ENCODE measurements around the gene DIAPH1.
A peak's percentile ranks its signal among the peaks of the same experiment; 100 is the strongest.

Gene DIAPH1

DNA sequence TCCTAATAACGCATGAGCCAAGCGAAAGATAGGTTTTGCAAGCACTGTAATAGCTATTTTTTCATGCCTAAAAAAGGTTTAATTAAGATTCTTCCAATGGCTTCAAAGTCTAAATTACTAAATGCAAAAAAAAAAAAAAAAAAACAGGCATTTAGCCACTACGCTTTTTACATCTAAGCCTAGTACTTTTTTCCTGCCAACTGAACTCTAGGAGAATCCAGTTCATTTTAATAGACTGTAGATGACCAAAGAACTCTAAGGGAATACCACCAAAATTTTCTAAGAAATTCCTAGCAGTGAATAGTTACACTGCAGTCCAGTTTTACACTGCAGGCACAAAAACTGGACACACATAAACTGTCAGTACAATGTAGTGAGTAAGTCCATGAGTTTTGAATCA, 9.8 kb downstream of the DIAPH1 start:
- no peaks in the 10 kb centered on the region for H3K27me3 Mint-ChIP-seq
- peaks cover 95% of the 10 kb centered on the region for H3K4me1 Mint-ChIP-seq (ENCODE audit: low read depth)

DNA sequence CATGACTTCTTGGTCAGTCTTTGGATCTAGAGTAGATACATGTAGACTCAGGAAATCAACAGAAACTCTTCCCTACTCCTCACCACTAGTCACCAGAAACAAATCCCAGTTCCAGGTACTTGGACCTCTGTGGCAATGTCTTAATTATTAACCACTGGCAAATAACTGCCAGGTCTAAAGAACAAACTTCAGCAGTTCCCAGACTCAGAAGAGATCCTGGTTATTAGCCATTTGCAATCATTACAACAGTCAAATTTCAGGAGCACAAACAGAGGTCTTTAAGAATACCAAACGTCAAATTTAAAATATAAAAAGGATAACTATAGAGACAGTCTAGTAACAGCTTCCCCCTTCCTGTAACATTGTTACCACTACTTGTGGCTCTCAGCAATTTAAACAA, 10.2 kb downstream of the DIAPH1 start:
- Mint-ChIP-seq H3K4me3 (no peak overlapping the region), H3K4me1 (ENCODE audit: low read depth) (peaks cover 95% of the 10 kb centered on the region), H3K36me3 (ENCODE audit: low read depth) (peaks cover 54% of the 10 kb centered on the region), H3K9me3 (no peaks in the 10 kb centered on the region), H3K27me3 (no peaks in the 10 kb centered on the region), H3K27ac (peak overlapping the region; percentile 39)

More for the DNA sequence above, 9.8 kb downstream of the DIAPH1 start:
- Mint-ChIP-seq H3K36me3 (ENCODE audit: low read depth) (peaks cover 54% of the 10 kb centered on the region), H3K9me3 (no peaks in the 10 kb centered on the region), H3K4me3 (no peak overlapping the region), H3K27ac (peak overlapping the region; percentile 39)

DNA sequence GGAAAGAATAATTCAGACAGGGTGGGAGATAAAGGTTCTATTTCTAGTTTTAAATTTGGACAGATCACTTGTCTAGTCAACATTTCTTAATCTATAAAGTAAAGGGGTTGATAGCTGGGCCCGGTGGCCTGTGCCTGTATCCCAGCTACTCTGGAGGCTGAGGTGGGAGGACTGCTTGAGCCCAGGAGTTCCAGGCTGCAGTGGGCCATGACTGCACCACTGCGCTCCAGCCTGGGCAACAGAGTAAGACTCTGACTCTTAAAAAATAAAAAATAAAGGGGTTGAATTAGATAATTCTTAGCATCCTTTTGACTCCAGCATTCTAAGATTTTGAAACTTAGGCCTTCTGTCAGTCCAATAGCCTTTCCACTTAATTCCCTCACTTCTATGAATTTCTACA, 10.8 kb downstream of the DIAPH1 start:
- peaks cover 95% of the 10 kb centered on the region for H3K4me1 Mint-ChIP-seq (ENCODE audit: low read depth)
- peak overlapping the region; percentile 90 for H3K27ac Mint-ChIP-seq
- H3K9me3 Mint-ChIP-seq = no peaks in the 10 kb centered on the region
- H3K27me3 Mint-ChIP-seq = no peaks in the 10 kb centered on the region
- peaks cover 49% of the 10 kb centered on the region for H3K36me3 Mint-ChIP-seq (ENCODE audit: low read depth)
- no peak overlapping the region for H3K4me3 Mint-ChIP-seq

DNA sequence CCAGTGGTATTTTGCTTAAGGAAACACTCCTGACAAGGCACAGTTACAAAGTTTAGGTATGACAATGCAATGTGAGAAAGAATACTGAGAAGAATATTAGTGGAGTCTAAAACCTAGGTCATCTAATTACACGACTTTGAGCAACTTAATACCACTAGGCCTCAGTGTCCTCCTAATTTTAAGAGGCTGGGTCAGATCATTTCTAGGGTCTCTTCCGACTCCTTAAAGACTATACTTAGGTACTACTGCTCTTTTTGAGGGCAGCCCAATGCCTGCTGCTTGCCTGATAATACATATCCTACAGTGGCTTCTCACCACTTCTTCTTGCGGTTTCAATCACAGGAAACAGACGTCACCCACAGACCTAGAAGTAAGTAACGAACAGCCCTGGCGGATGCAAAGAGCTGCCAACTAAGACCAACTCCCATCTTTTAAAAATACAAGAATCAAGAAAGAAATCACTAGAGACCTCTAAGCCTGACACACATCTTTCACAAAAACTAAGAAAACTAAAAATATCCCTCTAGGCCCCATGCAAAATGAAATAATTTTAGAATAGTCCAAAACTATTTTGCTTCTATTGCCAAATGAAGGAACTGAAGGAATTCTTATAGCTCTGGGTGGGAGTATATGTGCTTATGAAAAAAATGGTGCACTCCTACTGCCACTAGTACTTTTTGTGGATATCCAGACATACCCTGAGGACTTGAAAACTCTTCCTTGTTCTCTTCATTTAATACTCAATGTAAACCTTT, 13.1 kb downstream of the DIAPH1 start:
- H3K36me3 Mint-ChIP-seq (ENCODE audit: low read depth) = peaks cover 34% of the 10 kb centered on the region
- H3K4me3 Mint-ChIP-seq = peak overlapping the region; percentile 66
- peak overlapping the region; percentile 90 for H3K27ac Mint-ChIP-seq
- no peaks in the 10 kb centered on the region for H3K9me3 Mint-ChIP-seq
- H3K4me1 Mint-ChIP-seq (ENCODE audit: low read depth) = peaks cover 95% of the 10 kb centered on the region
- no peaks in the 10 kb centered on the region for H3K27me3 Mint-ChIP-seq

DNA sequence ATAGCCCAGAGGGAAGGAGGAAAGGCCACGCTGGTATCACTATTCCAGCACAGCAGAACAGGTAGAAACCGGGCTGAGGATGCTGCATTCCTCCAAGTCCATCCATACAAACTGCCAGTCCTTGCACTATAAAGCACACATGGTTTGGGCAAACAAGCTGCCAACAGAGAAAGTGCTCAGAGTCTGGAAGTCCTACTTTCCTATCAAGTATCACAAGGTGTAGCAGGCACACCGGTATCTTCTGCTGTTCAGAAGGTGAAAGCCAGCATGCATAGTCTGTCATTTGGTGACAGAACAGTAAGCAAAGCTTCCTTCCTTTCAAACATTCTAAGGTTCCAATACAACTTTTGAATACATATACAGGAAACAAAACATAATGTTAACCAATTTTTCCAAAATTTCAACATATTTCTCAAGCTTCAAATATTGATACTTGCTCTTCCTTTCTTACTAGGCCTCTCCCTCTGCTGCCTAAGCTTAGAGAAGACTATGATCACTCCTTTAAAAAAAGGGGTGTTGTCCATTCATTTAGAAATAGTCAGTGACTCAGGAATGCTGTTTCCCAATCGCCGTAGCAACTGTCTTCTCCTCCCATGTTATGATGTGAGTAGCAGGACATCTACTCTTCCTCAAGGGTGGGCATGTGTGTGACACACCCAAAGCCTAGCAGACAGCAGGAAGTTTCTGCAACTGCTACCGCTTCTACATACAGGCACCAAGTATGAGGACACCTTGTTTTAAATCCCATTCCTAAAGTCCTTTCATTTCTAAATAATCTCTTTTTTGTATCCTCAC, 14.7 kb downstream of the DIAPH1 start:
- H3K36me3 Mint-ChIP-seq (ENCODE audit: low read depth) = peaks cover 32% of the 10 kb centered on the region
- H3K27me3 Mint-ChIP-seq = no peaks in the 10 kb centered on the region
- peaks cover 98% of the 10 kb centered on the region for H3K4me1 Mint-ChIP-seq (ENCODE audit: low read depth)
- peak overlapping the region; percentile 90 for H3K27ac Mint-ChIP-seq
- peak overlapping the region; percentile 74 for H3K4me3 Mint-ChIP-seq
- H3K9me3 Mint-ChIP-seq = no peaks in the 10 kb centered on the region

DNA sequence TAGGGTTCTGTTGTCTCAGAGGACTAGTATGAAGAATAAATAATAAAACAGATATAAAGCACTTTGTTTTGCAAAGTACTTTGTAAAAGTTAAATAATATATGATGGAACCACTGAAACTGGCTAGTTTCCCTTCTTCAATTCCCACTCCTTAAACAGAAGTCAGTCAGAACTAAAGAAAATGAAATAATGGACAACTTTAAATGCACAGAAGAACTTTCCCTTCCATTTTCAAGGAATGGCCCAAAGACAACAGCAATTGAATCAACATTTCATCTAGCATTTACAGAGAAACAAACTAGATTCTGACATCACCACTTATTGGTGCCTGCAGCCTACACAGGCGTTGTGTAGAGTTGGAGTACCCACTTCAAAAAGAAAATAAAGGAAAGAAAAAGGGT, 16.2 kb downstream of the DIAPH1 start:
- Mint-ChIP-seq H3K36me3 (ENCODE audit: low read depth) (peaks cover 26% of the 10 kb centered on the region), H3K9me3 (no peaks in the 10 kb centered on the region), H3K27me3 (no peaks in the 10 kb centered on the region), H3K4me3 (no peak overlapping the region), H3K4me1 (ENCODE audit: low read depth) (peaks cover 98% of the 10 kb centered on the region), H3K27ac (peak overlapping the region; percentile 76)

DNA sequence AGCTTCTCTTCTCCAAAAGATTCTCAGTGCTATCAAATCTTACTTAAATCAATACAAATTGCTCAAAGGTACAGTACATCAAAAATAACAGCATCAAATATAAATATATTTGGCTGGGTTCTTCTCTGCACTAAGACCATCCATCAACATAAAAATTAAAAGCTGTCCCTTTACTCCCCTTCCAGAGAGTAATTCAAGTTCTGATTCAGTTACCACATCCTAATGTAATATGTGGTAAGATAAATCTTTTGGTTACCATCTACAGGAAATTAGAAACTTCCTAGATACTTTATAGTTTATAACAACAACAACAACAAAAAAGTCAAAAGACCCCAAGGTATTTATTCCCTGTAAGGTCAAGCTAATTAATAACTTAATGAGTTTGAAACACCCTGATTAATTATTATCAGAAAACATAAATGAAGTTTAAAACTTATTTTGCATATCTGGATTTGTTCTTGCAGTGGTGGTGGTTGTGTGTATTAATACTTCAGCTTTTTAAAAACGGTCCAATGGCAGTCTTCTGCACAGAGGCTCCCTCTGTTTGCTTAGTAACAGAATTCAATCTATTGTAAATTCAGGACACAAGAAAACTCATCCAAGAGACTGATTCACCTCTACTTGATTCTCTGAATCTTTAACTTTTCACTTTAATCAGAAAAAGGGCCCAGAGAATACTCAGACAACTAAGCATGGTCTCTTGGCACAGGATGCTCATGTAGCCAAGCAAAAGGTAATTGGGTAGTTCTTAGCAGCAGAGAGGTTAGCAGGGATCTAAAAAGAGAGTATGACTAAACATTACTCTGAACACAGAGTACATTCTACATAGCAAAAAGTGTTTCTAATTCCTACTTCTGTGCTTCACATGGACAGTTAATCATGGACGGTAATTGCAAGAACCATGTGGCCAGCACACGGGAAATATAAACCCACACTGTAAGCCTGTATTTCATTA, 20.1 kb downstream of the DIAPH1 start:
- Mint-ChIP-seq H3K4me3 (no peak overlapping the region), H3K27ac (peak overlapping the region; percentile 75), H3K36me3 (ENCODE audit: low read depth) (peaks cover 20% of the 10 kb centered on the region), H3K27me3 (no peaks in the 10 kb centered on the region), H3K4me1 (ENCODE audit: low read depth) (peaks cover 75% of the 10 kb centered on the region), H3K9me3 (no peaks in the 10 kb centered on the region)

DNA sequence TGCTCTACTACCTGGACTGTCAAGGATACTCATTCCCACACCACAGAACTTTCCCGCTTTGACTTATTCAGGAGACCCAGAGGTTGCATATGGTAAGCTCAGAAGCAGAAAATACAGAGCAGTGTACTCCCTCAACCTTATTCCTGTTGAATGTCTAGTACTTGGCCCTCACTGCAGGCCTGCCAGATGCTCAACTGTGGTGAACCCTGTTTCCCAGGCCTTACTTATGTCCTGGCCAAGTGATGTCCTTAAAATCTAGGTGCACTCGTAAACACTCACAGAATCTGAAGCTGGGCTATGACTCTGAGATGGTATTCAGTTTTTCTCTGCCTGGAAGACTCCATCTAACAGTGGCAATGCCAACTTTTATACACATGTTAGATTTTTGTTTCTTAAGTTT, 21.0 kb downstream of the DIAPH1 start:
- Mint-ChIP-seq H3K4me3 (no peak overlapping the region), H3K4me1 (ENCODE audit: low read depth) (peaks cover 70% of the 10 kb centered on the region)

DNA sequence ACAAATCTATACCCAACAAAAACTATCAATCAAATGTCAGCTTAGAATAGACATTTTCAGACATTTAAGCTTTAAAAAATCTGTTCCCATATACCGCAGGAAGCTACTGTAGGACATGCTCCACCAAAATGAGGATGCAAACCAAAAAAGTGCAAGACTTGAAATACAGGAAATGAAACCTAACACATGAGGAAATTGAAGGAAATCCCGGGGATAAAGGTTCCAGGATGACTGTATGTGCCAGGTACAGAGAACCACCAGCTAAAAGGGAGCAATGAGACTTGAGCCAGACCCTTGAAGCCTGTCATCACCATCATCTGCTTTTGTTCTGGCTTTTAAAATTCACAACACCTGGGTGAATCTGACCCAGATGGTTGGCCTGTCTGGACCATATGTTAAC, 21.4 kb downstream of the DIAPH1 start:
- peak overlapping the region; percentile 39 for H3K27ac Mint-ChIP-seq
- H3K4me1 Mint-ChIP-seq (ENCODE audit: low read depth) = peaks cover 70% of the 10 kb centered on the region
- no peak overlapping the region for H3K4me3 Mint-ChIP-seq
- peaks cover 24% of the 10 kb centered on the region for H3K36me3 Mint-ChIP-seq (ENCODE audit: low read depth)
- H3K9me3 Mint-ChIP-seq = no peaks in the 10 kb centered on the region
- H3K27me3 Mint-ChIP-seq = no peaks in the 10 kb centered on the region

More for the DNA sequence above, 21.0 kb downstream of the DIAPH1 start:
- no peaks in the 10 kb centered on the region for H3K27me3 Mint-ChIP-seq
- no peaks in the 10 kb centered on the region for H3K9me3 Mint-ChIP-seq
- no peak overlapping the region for H3K27ac Mint-ChIP-seq
- H3K36me3 Mint-ChIP-seq (ENCODE audit: low read depth) = peaks cover 20% of the 10 kb centered on the region

DNA sequence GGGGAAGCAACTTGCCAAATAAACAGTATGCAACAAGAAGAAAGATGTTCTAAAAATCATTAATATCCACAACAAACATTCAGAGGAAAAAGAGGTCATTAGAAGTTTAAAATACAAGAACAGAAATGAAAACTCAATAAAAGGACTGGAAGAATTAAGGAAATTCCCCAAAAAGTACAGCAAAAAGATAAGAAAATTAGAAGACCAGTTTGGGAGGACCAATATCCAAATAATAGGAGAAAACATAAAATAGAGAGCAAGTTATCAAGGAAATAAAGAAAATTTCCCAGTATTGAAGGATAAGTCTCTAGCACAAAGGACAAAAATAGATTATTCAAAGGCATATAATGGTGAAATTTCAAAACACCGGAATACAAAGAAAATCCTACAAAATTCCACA, 21.9 kb downstream of the DIAPH1 start:
- no peak overlapping the region for H3K4me3 Mint-ChIP-seq
- peaks cover 29% of the 10 kb centered on the region for H3K36me3 Mint-ChIP-seq (ENCODE audit: low read depth)
- peaks cover 71% of the 10 kb centered on the region for H3K4me1 Mint-ChIP-seq (ENCODE audit: low read depth)

DNA sequence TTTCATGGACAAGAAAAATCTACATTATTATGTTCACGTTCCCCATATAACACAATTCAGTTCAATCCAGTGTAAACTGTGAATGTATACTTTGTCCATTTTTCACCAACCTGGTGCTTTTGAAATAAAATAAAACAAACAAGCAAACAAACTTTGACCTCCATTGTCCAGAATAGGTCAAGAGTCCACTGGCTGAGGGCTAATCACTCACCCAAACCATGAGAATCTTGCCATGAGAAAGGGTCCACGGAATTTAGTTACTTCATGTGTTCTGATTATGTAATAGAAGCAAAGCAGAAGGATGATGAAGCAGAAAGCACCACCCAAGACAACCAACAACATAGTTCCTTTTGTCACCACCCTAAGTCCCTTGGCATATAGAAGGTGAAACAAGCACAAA, 28.7 kb downstream of the DIAPH1 start:
- Mint-ChIP-seq H3K27ac (no peak overlapping the region), H3K36me3 (ENCODE audit: low read depth) (peaks cover 52% of the 10 kb centered on the region), H3K27me3 (no peaks in the 10 kb centered on the region), H3K4me3 (no peak overlapping the region), H3K4me1 (ENCODE audit: low read depth) (peaks cover 29% of the 10 kb centered on the region), H3K9me3 (no peaks in the 10 kb centered on the region)

More for the DNA sequence above, 21.9 kb downstream of the DIAPH1 start:
- Mint-ChIP-seq H3K27me3 (no peaks in the 10 kb centered on the region), H3K9me3 (no peaks in the 10 kb centered on the region), H3K27ac (peak overlapping the region; percentile 39)

DNA sequence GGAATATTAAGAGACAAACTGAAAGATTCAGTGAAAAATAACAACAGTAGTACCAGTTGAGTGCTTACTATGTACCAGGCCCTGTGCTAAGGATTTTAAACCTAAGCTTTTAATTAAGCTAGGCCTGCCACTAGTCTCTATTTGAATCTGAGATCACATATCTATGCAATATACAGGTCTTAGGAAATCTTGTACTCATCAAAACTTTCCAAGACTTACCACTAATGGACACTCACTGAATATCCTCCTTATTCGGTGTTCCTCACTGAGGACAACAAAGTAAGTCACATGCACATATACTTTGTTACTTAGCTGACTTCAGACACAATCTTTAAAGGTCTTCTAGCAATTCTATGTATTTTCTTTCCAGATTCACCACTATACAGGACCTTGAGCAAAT, 32.6 kb downstream of the DIAPH1 start:
- Mint-ChIP-seq H3K9me3 (no peaks in the 10 kb centered on the region), H3K27ac (no peak overlapping the region), H3K27me3 (no peaks in the 10 kb centered on the region), H3K4me1 (ENCODE audit: low read depth) (peaks cover 15% of the 10 kb centered on the region), H3K36me3 (ENCODE audit: low read depth) (peaks cover 75% of the 10 kb centered on the region), H3K4me3 (no peak overlapping the region)

DNA sequence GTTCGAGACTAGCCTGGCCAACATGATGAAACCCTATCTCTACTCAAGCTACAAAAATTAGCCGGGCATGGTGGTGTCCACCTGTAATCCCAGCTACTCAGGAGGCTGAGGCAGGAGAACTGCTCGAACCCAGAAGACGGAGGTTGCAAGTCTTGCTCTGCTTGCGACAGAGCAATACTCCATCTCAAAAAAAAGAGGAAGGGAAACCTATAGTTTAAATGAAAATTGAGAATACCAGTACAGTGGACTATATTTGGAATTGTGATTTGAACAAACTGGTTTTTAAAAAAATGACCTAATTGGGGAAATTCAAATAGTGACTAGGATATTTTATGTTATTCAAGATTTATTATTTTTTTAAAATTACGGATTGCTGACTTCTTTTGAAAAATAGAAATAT, 33.2 kb downstream of the DIAPH1 start:
- H3K27ac Mint-ChIP-seq = no peak overlapping the region
- no peak overlapping the region for H3K4me3 Mint-ChIP-seq

DNA sequence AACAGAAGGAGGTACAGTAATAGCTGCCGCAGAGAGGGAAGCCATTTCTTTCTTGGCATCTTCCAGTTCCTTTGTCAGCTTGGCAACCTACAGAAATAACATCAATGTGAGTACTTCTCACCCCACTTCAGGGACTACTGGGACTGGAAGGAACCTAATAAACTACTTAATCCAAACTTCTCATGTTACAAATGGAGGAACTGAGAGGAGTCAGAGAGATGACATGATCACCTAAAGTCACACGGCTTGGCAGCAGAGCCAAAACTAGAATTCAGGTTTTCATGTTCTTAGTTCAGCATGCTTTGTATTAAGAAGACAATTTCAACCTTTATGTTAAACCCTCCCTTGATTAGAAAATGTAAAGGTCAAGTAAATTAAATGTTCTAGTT, 44.7 kb downstream of the DIAPH1 start:
- Mint-ChIP-seq H3K9me3 (no peaks in the 10 kb centered on the region), H3K27me3 (no peaks in the 10 kb centered on the region), H3K27ac (no peak overlapping the region), H3K4me1 (ENCODE audit: low read depth) (peaks cover 8% of the 10 kb centered on the region), H3K4me3 (no peak overlapping the region), H3K36me3 (ENCODE audit: low read depth) (peaks cover 80% of the 10 kb centered on the region)

More for the DNA sequence above, 33.2 kb downstream of the DIAPH1 start:
- Mint-ChIP-seq H3K9me3 (no peaks in the 10 kb centered on the region), H3K4me1 (ENCODE audit: low read depth) (peaks cover 9% of the 10 kb centered on the region), H3K27me3 (no peaks in the 10 kb centered on the region), H3K36me3 (ENCODE audit: low read depth) (peaks cover 77% of the 10 kb centered on the region)
